K562 (cell line): ENCODE data around the gene CD9. TPM values are rescaled to one million over a fixed set of nuclear protein-coding genes. Genes with fewer than 3 reads are reported as not detected.

Source experiments
- ARID2 ChIP-seq: fragments of 450-650 bp; IDR thresholded peaks from 2 replicates; pipeline ENCODE4 v1.6.1; 2017; ENCODE audit warnings: antibody characterized with exemption, mild to moderate bottlenecking
- BCLAF1 ChIP-seq, 2 experiments: fragments of 450-650 bp in 1 of 2; IDR thresholded peaks; 2 replicates each; pipeline ENCODE4 v1.6.1; 2011 to 2017; ENCODE audit warnings: low read depth in 2 of 2, antibody characterized with exemption in 1 of 2, borderline replicate concordance in 1 of 2, low read length in 1 of 2, mild to moderate bottlenecking in 1 of 2, mixed read lengths in 1 of 2; ENCODE audit not compliant: control insufficient read depth in 1 of 2
- CEBPB ChIP-seq: fragments of 450-650 bp; IDR thresholded peaks from 2 replicates; pipeline ENCODE4 v1.6.1; 2016; ENCODE audit warnings: missing genetic modification characterization, missing compliant biosample characterization
- CREM ChIP-seq: IDR thresholded peaks from 2 replicates; pipeline ENCODE4 v1.6.1; 2014; ENCODE audit warnings: antibody characterized with exemption, low read depth
- ELF4 ChIP-seq: fragments of 450-650 bp; formaldehyde crosslinking; IDR thresholded peaks from 2 replicates; pipeline ENCODE4 v1.4.0; 2022; ENCODE audit warnings: missing genetic modification characterization
- JUN ChIP-seq, 2 experiments: sonication (generic) in 1 of 2; formaldehyde crosslinking in 1 of 2; IDR thresholded peaks; 2 replicates each; pipeline versions ENCODE4 v1.6.1 to v1.8.0; 2012 to 2022; ENCODE audit warnings: borderline replicate concordance in 2 of 2, mild to moderate bottlenecking in 2 of 2, improper control_type of control experiment in 1 of 2, low read depth in 1 of 2, low read length in 1 of 2, missing genetic modification reagents in 1 of 2
- PKNOX1 ChIP-seq: fragments of 450-650 bp; IDR thresholded peaks from 2 replicates; pipeline ENCODE4 v1.6.1; 2016
- SMARCB1 ChIP-seq: IDR thresholded peaks from 2 replicates; pipeline ENCODE4 v1.6.1; 2011; ENCODE audit warnings: improper control_type of control experiment, low read depth; ENCODE audit not compliant: insufficient read length
- TAF7 ChIP-seq: fragments of 450-650 bp; IDR thresholded peaks from 2 replicates; pipeline ENCODE4 v1.6.1; 2016; ENCODE audit warnings: missing genetic modification characterization, missing compliant biosample characterization
- TFAP4 ChIP-seq: sonication (generic); formaldehyde crosslinking; IDR thresholded peaks from 2 replicates; pipeline ENCODE4 v1.8.0; 2022; ENCODE audit warnings: missing genetic modification reagents, mild to moderate bottlenecking, moderate library complexity, borderline replicate concordance
- USF2 ChIP-seq: sonication (generic); formaldehyde crosslinking; IDR thresholded peaks from 2 replicates; pipeline ENCODE4 v1.5.0; 2020; ENCODE audit warnings: missing genetic modification reagents
- XRCC4 ChIP-seq: IDR thresholded peaks from one replicate; pipeline ENCODE4 v1.6.1; 2011; ENCODE audit not compliant: insufficient read depth, insufficient read length; ENCODE audit errors: extremely low read depth
- ZNF263 ChIP-seq: sonication (generic); formaldehyde crosslinking; IDR thresholded peaks from 2 replicates; pipeline ENCODE4 v1.8.0; 2022; ENCODE audit warnings: mild to moderate bottlenecking, missing genetic modification reagents, borderline replicate concordance
- ZNF551 ChIP-seq: fragments of 250-450 bp; sonication (Bioruptor Pico); IDR thresholded peaks from 2 replicates; pipeline ENCODE4 v1.5.0; 2021; ENCODE audit warnings: mild to moderate bottlenecking, moderate library complexity
- ZNF57 ChIP-seq: fragments of 450-650 bp; formaldehyde crosslinking; IDR thresholded peaks from 2 replicates; pipeline ENCODE4 v1.4.0; 2020; ENCODE audit warnings: mild to moderate bottlenecking, moderate library complexity
- polyA plus RNA-seq, 8 experiments: library from polyadenylated mRNA; depleted of rRNA in 4 of 8; stranded (reverse) in 5 of 8; unstranded in 3 of 8; fragments of >200 nt; fragmentation: Nextera tagmentation in 2 of 8; fragmentation: Illumina TruSeq in 1 of 8; extraction: Ambion mirVana in 2 of 8; extraction: Trizol in 1 of 8; gene quantifications; 2 replicates each; pipeline versions ENCODE4 v1.2.1 to v1.2.3, GENCODE V29; 2011 to 2014; ENCODE audit warnings: inconsistent platforms in 1 of 8, missing spikeins in 1 of 8
- total RNA-seq, 7 experiments: library from RNA; depleted of rRNA in 6 of 7; stranded (reverse); fragments of >200 nt in 6 of 7; fragmentation: Illumina TruSeq in 2 of 7; extraction: Trizol in 2 of 7; gene quantifications; 2 replicates each; pipeline versions ENCODE4 v1.2.1 to v1.2.3, GENCODE V29; 2011 to 2021; ENCODE audit warnings: low replicate concordance in 1 of 7

CD9 gene
- total and polyA plus RNA-seq, 9 of the 15 experiments (the other 6 are each of a cell fraction or from before 2014, with no cell fraction given), result 0.43 to 5.6 (median 0.62) TPM

GRCh38 chr12:6195665-6196535, 4.3 kb upstream of the CD9 start (continued):
- peak; percentile 63 for TF ChIP-seq TFAP4 (CRISPR knock-in tag)
- TF ChIP-seq ELF4 (CRISPR knock-in tag), result no peak
- TF ChIP-seq SMARCB1, result no peak
- TF ChIP-seq JUN (IDR thresholded peaks at IDR 0.05; ENCODE audit: borderline replicate concordance, low read depth, low read length), result 0 out of 2 replicates have a peak, but pooled peaks have one; percentile 29
- no peak for TF ChIP-seq JUN (CRISPR knock-in tag; IDR thresholded peaks at IDR 0.05; ENCODE audit: borderline replicate concordance)
- TF ChIP-seq XRCC4, result no peak
- TF ChIP-seq BCLAF1 (IDR thresholded peaks at IDR 0.05; ENCODE audit: borderline replicate concordance in 1 of 2, control insufficient read depth in 1 of 2, low read depth in 2 of 2, low read length in 1 of 2), result no peak
- TF ChIP-seq ZNF551, result no peak
- TF ChIP-seq TAF7, result no peak
- peak; percentile 15; the same call in 1 of the 2 replicates for TF ChIP-seq USF2 (CRISPR knock-in tag)
- peak; percentile 25; the same call in 1 of the 2 replicates for TF ChIP-seq CREM
- no peak for TF ChIP-seq CEBPB (tag)
- TF ChIP-seq ARID2, result peak; percentile 27; the same call in 1 of the 2 replicates
- TF ChIP-seq PKNOX1, result no peak
- TF ChIP-seq ZNF57 (CRISPR knock-in tag), result no peak
- TF ChIP-seq ZNF263 (CRISPR knock-in tag), result no peak
- TF ChIP-seq, all 486 proteins: peak for 12
